H1 (cell line): ENCODE data around the gene NOM1. TPM values are rescaled to one million over a fixed set of nuclear protein-coding genes. Genes with fewer than 3 reads are reported as not detected.
A peak's percentile ranks its signal among the peaks of the same experiment; 100 is the strongest.

ENCODE experiments used
- CTCF ChIA-PET: fragments of 300-600 bp; sonication (Branson Sonifier 250); formaldehyde crosslinking; loops from one replicate; lab custom pipeline; 2021; ENCODE audit not compliant: partially characterized antibody; lab: Charles Lee
- POLR2A ChIA-PET: fragments of 300-600 bp; sonication (Branson Sonifier 250); formaldehyde crosslinking; loops from one replicate; lab custom pipeline; 2021; ENCODE audit warnings: inconsistent platforms; ENCODE audit not compliant: partially characterized antibody; lab: Charles Lee
- DNase-seq, 2 experiments: peaks; one replicate each; pipeline versions ENCODE4 v3.0.0 to v3.0.0-alpha.2; 2010 to 2022; ENCODE audit warnings: low spot score in 2 of 2, low read depth in 1 of 2, mixed read lengths in 1 of 2
- FAIRE-seq: peaks from 2 replicates; lab custom pipeline; 2011; peaks lifted over from hg19 to GRCh38; lab: Jason Lieb, UNC
- H2AFZ ChIP-seq: 2 replicates; pipeline ENCODE4 v1.8.1; 2012; ENCODE audit warnings: low read length, inconsistent platforms
- H2AK5ac ChIP-seq: 2 replicates; pipeline ENCODE4 v1.6.1; 2013; ENCODE audit warnings: low read depth, low read length
- H2BK120ac ChIP-seq: replicated peaks from 2 replicates; pipeline ENCODE3; 2013; ENCODE audit warnings: low read depth, low read length, inconsistent platforms
- H2BK12ac ChIP-seq: 2 replicates; pipeline ENCODE4 v1.6.1; 2013; ENCODE audit warnings: low read depth, low read length
- H2BK15ac ChIP-seq: 2 replicates; pipeline ENCODE4 v1.6.1; 2013; ENCODE audit warnings: low read length
- H2BK20ac ChIP-seq: 2 replicates; pipeline ENCODE4 v1.6.1; 2013; ENCODE audit warnings: low read length
- H2BK5ac ChIP-seq: 2 replicates; pipeline ENCODE4 v1.6.1; 2013; ENCODE audit warnings: low read depth, low read length
- H3K14ac ChIP-seq: 2 replicates; pipeline ENCODE4 v1.6.1; 2013; ENCODE audit warnings: inconsistent platforms; ENCODE audit not compliant: insufficient read length
- H3K18ac ChIP-seq: 2 replicates; pipeline ENCODE4 v1.6.1; 2013; ENCODE audit warnings: low read length; ENCODE audit errors: extremely low read depth
- H3K23ac ChIP-seq: 2 replicates; pipeline ENCODE4 v1.6.1; 2013; ENCODE audit warnings: inconsistent platforms; ENCODE audit not compliant: insufficient read length
- H3K23me2 ChIP-seq: 2 replicates; pipeline ENCODE4 v1.6.1; 2013; ENCODE audit warnings: low read depth, low read length
- H3K27ac ChIP-seq: 2 replicates; pipeline ENCODE4 v1.6.1; 2011; ENCODE audit warnings: low read depth, low read length, inconsistent platforms
- H3K27me3 ChIP-seq, 4 experiments: replicated peaks in 1 of 4; 1 replicate in 1 of 4; 2 replicates in 3 of 4; pipeline versions ENCODE4 v1.6.1 to v1.8.1; 2011 to 2013; ENCODE audit warnings: low read length in 3 of 4, mild to moderate bottlenecking in 3 of 4, inconsistent platforms in 2 of 4, mixed read lengths in 2 of 4, moderate library complexity in 1 of 4; ENCODE audit not compliant: control insufficient read depth in 3 of 4, insufficient read depth in 3 of 4; ENCODE audit errors: extremely low read depth in 1 of 4
- H3K36me3 ChIP-seq, 4 experiments: 2 replicates each; pipeline versions ENCODE4 v1.6.1 to v1.8.1; 2011 to 2013; ENCODE audit warnings: mild to moderate bottlenecking in 4 of 4, low read length in 3 of 4, moderate library complexity in 2 of 4, control low read depth in 1 of 4, inconsistent platforms in 1 of 4; ENCODE audit not compliant: insufficient read depth in 4 of 4, control insufficient read depth in 2 of 4
- H3K4ac ChIP-seq: replicated peaks from 2 replicates; pipeline ENCODE3; 2013; ENCODE audit warnings: low read length, low read depth, mixed read lengths, inconsistent platforms; ENCODE audit not compliant: insufficient read length
- H3K4me1 ChIP-seq, 4 experiments: replicated peaks in 1 of 4; 1 replicate in 1 of 4; 2 replicates in 3 of 4; pipeline versions ENCODE4 v1.6.1 to v1.8.1; 2011 to 2013; ENCODE audit warnings: low read length in 3 of 4, inconsistent platforms in 2 of 4, mixed read lengths in 1 of 4; ENCODE audit not compliant: insufficient read depth in 4 of 4, control insufficient read depth in 3 of 4
- H3K4me2 ChIP-seq, 2 experiments: 2 replicates each; pipeline versions ENCODE4 v1.6.1 to v1.8.1; 2011 to 2013; ENCODE audit warnings: low read depth in 2 of 2, low read length in 2 of 2, control low read depth in 1 of 2, inconsistent platforms in 1 of 2, mild to moderate bottlenecking in 1 of 2; ENCODE audit not compliant: insufficient read depth in 1 of 2
- H3K4me3 ChIP-seq, 4 experiments: fragments of 200-600, 300-600 bp in 1 of 4; sonication (generic), shearing (Covaris generic), sonication (Bioruptor Twin) in 1 of 4; 2 replicates each; pipeline versions ENCODE4 v1.5.1 to v1.8.1; 2011 to 2016; ENCODE audit warnings: low read length in 4 of 4, low read depth in 3 of 4, control low read depth in 2 of 4, inconsistent platforms in 2 of 4, mild to moderate bottlenecking in 2 of 4, mixed read lengths in 1 of 4, moderate library complexity in 1 of 4; ENCODE audit not compliant: insufficient read depth in 2 of 4; ENCODE audit errors: extremely low read depth in 1 of 4
- H3K56ac ChIP-seq: replicated peaks from 2 replicates; pipeline ENCODE3; 2013; ENCODE audit warnings: low read depth, mild to moderate bottlenecking, mixed read lengths, low read length, inconsistent platforms; ENCODE audit not compliant: insufficient read length
- H3K79me1 ChIP-seq: 2 replicates; pipeline ENCODE4 v1.6.1; 2013; ENCODE audit warnings: low read depth, low read length, control low read depth
- H3K79me2 ChIP-seq, 2 experiments: 2 replicates each; pipeline versions ENCODE4 v1.6.1 to v1.8.1; 2012 to 2013; ENCODE audit warnings: low read length in 2 of 2, mild to moderate bottlenecking in 2 of 2, inconsistent platforms in 1 of 2; ENCODE audit not compliant: insufficient read depth in 2 of 2, control insufficient read depth in 1 of 2
- H3K9ac ChIP-seq, 4 experiments: replicated peaks in 1 of 4; 1 replicate in 1 of 4; 2 replicates in 3 of 4; pipeline versions ENCODE4 v1.6.1 to v1.8.1; 2011 to 2013; ENCODE audit warnings: low read depth in 3 of 4, low read length in 3 of 4, control low read depth in 2 of 4, mild to moderate bottlenecking in 2 of 4, moderate library complexity in 2 of 4, inconsistent platforms in 1 of 4; ENCODE audit errors: extremely low read depth in 1 of 4
- H3K9me3 ChIP-seq, 2 experiments: 2 replicates each; pipeline versions ENCODE4 v1.6.1 to v1.8.1; 2012 to 2013; ENCODE audit warnings: mild to moderate bottlenecking in 2 of 2, moderate library complexity in 2 of 2, control low read depth in 1 of 2, inconsistent platforms in 1 of 2, low read depth in 1 of 2, low read length in 1 of 2, mixed read lengths in 1 of 2; ENCODE audit not compliant: insufficient read depth in 2 of 2
- H4K20me1 ChIP-seq, 2 experiments: replicated peaks in 1 of 2; 2 replicates each; pipeline versions ENCODE3 to v1.8.1; 2011 to 2013; ENCODE audit warnings: inconsistent platforms in 2 of 2, low read length in 2 of 2, mild to moderate bottlenecking in 1 of 2; ENCODE audit not compliant: insufficient read depth in 2 of 2, control insufficient read depth in 1 of 2
- H4K5ac ChIP-seq: 2 replicates; pipeline ENCODE4 v1.6.1; 2013; ENCODE audit warnings: low read length, low read depth, mixed read lengths, inconsistent platforms; ENCODE audit not compliant: insufficient read length
- H4K8ac ChIP-seq: 2 replicates; pipeline ENCODE4 v1.8.0; 2013; ENCODE audit warnings: mild to moderate bottlenecking, moderate library complexity, low read length, inconsistent platforms; ENCODE audit not compliant: insufficient read depth; ENCODE audit errors: extremely low read depth
- H4K91ac ChIP-seq: replicated peaks from 2 replicates; pipeline ENCODE3; 2013; ENCODE audit warnings: low read length, mixed read lengths, inconsistent platforms; ENCODE audit not compliant: insufficient read length
- SUZ12 ChIP-seq: fragments of 200-600 bp; sonication (generic); IDR thresholded peaks from 2 replicates; pipeline ENCODE4 v1.6.1; 2012; ENCODE audit warnings: mild to moderate bottlenecking, inconsistent platforms, low read length, moderate library complexity, mixed read lengths
- WGBS, 2 experiments: shearing (Covaris generic) in 1 of 2; methylation state at CpG; one replicate each; pipeline versions ENCODE4 v1.1.6 to v1.1.7; 2013 to 2015; ENCODE audit warnings: low lambda C conversion rate in 2 of 2, mixed read lengths in 2 of 2, inconsistent platforms in 1 of 2, low coverage in 1 of 2, missing lambda C conversion rate in 1 of 2; ENCODE audit not compliant: insufficient replicate concordance in 2 of 2, insufficient coverage in 1 of 2, insufficient read length in 1 of 2; ENCODE audit errors: extremely low coverage in 1 of 2, missing lambda C conversion rate in 1 of 2; 5-methylcytosine and 5-hydroxymethylcytosine counted together
- polyA plus RNA-seq, 7 experiments: library from polyadenylated mRNA; depleted of rRNA in 3 of 7; stranded (reverse) in 5 of 7; unstranded in 2 of 7; fragments of >200 nt in 5 of 7; fragments of 200-250 nt in 2 of 7; gene quantifications; 1 replicate in 5 of 7; 2 replicates in 1 of 7; 4 replicates in 1 of 7; pipeline versions ENCODE4 v1.2.1 to v1.2.3, GENCODE V29; 2011 to 2013; ENCODE audit warnings: missing spikeins in 2 of 7, mixed read lengths in 2 of 7
- total RNA-seq: library from RNA; stranded (reverse); fragmentation: NEBNext Ultra II Directional; extraction: Animal tissue kit (Norgen Biotek cat#: 25700); gene quantifications from 2 replicates; pipeline ENCODE4 v1.2.1, GENCODE V29; 2021

The NOM1 gene
- total and polyA plus RNA-seq, 2 of the 8 experiments (the other 6 are each of a cell fraction or from before 2014, with no cell fraction given): 10.6 to 29.1 TPM

GRCh38 chr7:157001920-157002818 lies 52.7 kb downstream of the NOM1 start:
- H4K91ac ChIP-seq: no peak overlapping the region
- no peak overlapping the region for H3K14ac ChIP-seq
- peak; percentile 36 for FAIRE-seq
- WGBS, 2 experiments: 9% methylated on average over 29 of the region's 32 CpGs; no CpG with 5 or more reads in 1 of the 2 experiments
- peak overlapping the region; percentile 34 to 45; a peak in 2 of 4 replicates for H3K4me2 ChIP-seq
- ChIA-PET CTCF (interaction anchor here (0.7 to 1.3 kb wide), 5 partner anchors 10 to 31 kb away, joined by 3 to 4 read pairs (median 3); no protein-coding TSS in a partner anchor), POLR2A (interaction anchor here (0.9 to 3.1 kb wide), 5 partner anchors 8 to 17 kb away, joined by 3 to 15 read pairs (median 5); partner anchors contain the start of gene MNX1)
- no peaks in the 10 kb centered on the region for H3K9me3 ChIP-seq
- H2BK12ac ChIP-seq: no peak overlapping the region
- H3K27ac ChIP-seq: no peak overlapping the region
- no peaks in the 10 kb centered on the region for H3K79me2 ChIP-seq
- H3K27me3 ChIP-seq: peaks cover 89 to 100% (median 99%) of the 10 kb centered on the region in 4 experiments
- 0 out of 2 replicates have a peak overlapping the region, but pooled peaks have one; percentile 5 for H2BK15ac ChIP-seq
- H3K4ac ChIP-seq: no peak overlapping the region
- peaks cover 3 to 33% (median 11%) of the 10 kb centered on the region in 4 experiments; a peak in 6 of 7 replicates for H3K4me1 ChIP-seq
- H4K20me1 ChIP-seq: peaks cover 12 to 24% of the 10 kb centered on the region in 2 experiments
- H2BK20ac ChIP-seq: no peak overlapping the region
- H3K79me1 ChIP-seq: no peaks in the 10 kb centered on the region
- H3K56ac ChIP-seq: no peak overlapping the region
- no peak overlapping the region; the same call in 1 of the 2 replicates for H4K8ac ChIP-seq
- no peak overlapping the region for H4K5ac ChIP-seq
- peak in 1 of 2 experiments; percentile 43 for DNase-seq
- H3K18ac ChIP-seq: peak overlapping the region; percentile 60; the same call in 1 of the 2 replicates
- peak overlapping the region in 1 of 4 experiments; percentile 48; a peak in 2 of 8 replicates for H3K4me3 ChIP-seq
- peaks cover 0 to 8% (median 0%) of the 10 kb centered on the region in 4 experiments; a peak in 1 of 8 replicates for H3K36me3 ChIP-seq
- H2AFZ ChIP-seq: no peak overlapping the region
- H3K23me2 ChIP-seq: peaks cover 2% of the 10 kb centered on the region; the same call in 1 of the 2 replicates
- H3K9ac ChIP-seq: no peak overlapping the region
- no peak overlapping the region for H2AK5ac ChIP-seq
- no peak overlapping the region for H3K23ac ChIP-seq
- H2BK5ac ChIP-seq: no peak overlapping the region
- no peak overlapping the region for H2BK120ac ChIP-seq
- TF ChIP-seq SUZ12: peak; percentile 82
